Measurements from ENCODE around the gene MAML1. TPM values are rescaled to one million over a fixed set of nuclear protein-coding genes. Genes with fewer than 3 reads are reported as not detected.

Gene MAML1
- total RNA-seq, 1 donor from 2014 or later = 42.6 TPM

- Mint-ChIP-seq H3K27me3 (no peaks in the 10 kb centered on the region), H3K4me1 (ENCODE audit: unreplicated experiment) (peaks cover 22% of the 10 kb centered on the region), H3K27ac (no peak overlapping the region), H3K36me3 (peaks cover 9% of the 10 kb centered on the region), H3K9me3 (no peaks in the 10 kb centered on the region), H3K4me3 (no peak overlapping the region)
- no peak for DNase-seq (ENCODE audit: extremely low spot score, unreplicated experiment)
- TF ChIP-seq CTCF (conservative IDR thresholded peaks at IDR 0.05) = no peak
These were observed 68.1 kb downstream of the MAML1 start for GRCh38 chr5:179800696-179801201.

GRCh38 chr5:179801304-179802206, 68.9 kb downstream of the MAML1 start:
- Mint-ChIP-seq H3K27ac (peak overlapping the region; percentile 79), H3K4me3 (peak overlapping the region; percentile 63), H3K4me1 (ENCODE audit: unreplicated experiment) (peaks cover 22% of the 10 kb centered on the region), H3K36me3 (peaks cover 9% of the 10 kb centered on the region), H3K27me3 (no peaks in the 10 kb centered on the region), H3K9me3 (no peaks in the 10 kb centered on the region)
- DNase-seq (ENCODE audit: extremely low spot score, unreplicated experiment) = no peak
- peak; percentile 70 for TF ChIP-seq CTCF (conservative IDR thresholded peaks at IDR 0.05)

GRCh38 chr5:179802207-179802883, 69.7 kb downstream of the MAML1 start:
- H3K4me3 Mint-ChIP-seq = peak overlapping the region; percentile 58
- no peak for DNase-seq (ENCODE audit: extremely low spot score, unreplicated experiment)
- peak overlapping the region; percentile 79 for H3K27ac Mint-ChIP-seq
- no peaks in the 10 kb centered on the region for H3K27me3 Mint-ChIP-seq
- H3K36me3 Mint-ChIP-seq = peaks cover 9% of the 10 kb centered on the region
- no peak for TF ChIP-seq CTCF (conservative IDR thresholded peaks at IDR 0.05)
- H3K4me1 Mint-ChIP-seq (ENCODE audit: unreplicated experiment) = peaks cover 22% of the 10 kb centered on the region
- H3K9me3 Mint-ChIP-seq = no peaks in the 10 kb centered on the region

- no peak overlapping the region for H3K27ac Mint-ChIP-seq
- TF ChIP-seq CTCF (conservative IDR thresholded peaks at IDR 0.05) = no peak
- H3K4me3 Mint-ChIP-seq = peak overlapping the region; percentile 58
- no peaks in the 10 kb centered on the region for H3K27me3 Mint-ChIP-seq
- peaks cover 9% of the 10 kb centered on the region for H3K36me3 Mint-ChIP-seq
- H3K4me1 Mint-ChIP-seq (ENCODE audit: unreplicated experiment) = peaks cover 22% of the 10 kb centered on the region
- DNase-seq (ENCODE audit: extremely low spot score, unreplicated experiment) = no peak
- H3K9me3 Mint-ChIP-seq = no peaks in the 10 kb centered on the region
These were observed 70.4 kb downstream of the MAML1 start for GRCh38 chr5:179802950-179803562.

GRCh38 chr5:179803651-179804554, 71.3 kb downstream of the MAML1 start:
- Mint-ChIP-seq H3K4me3 (peak overlapping the region; percentile 90), H3K36me3 (peaks cover 9% of the 10 kb centered on the region), H3K27ac (peak overlapping the region; percentile 82), H3K9me3 (no peaks in the 10 kb centered on the region), H3K27me3 (no peaks in the 10 kb centered on the region), H3K4me1 (ENCODE audit: unreplicated experiment) (peaks cover 22% of the 10 kb centered on the region)
- DNase-seq (ENCODE audit: extremely low spot score, unreplicated experiment) = no peak
- no peak for TF ChIP-seq CTCF (conservative IDR thresholded peaks at IDR 0.05)

All from type B pancreatic cell (in vitro differentiated cells).